GM21381 (cell line): ENCODE data around the gene SNX8.
"Not testable (repeated sequence)": the region's sequence is repeated elsewhere in the genome, so short reads cannot be mapped to it uniquely, and the experiment has no call there.

Source experiments
- ATAC-seq: cut with Tn5 transposase; IDR thresholded peaks from one replicate; pipeline ENCODE4 v1.9.1; 2021; ENCODE audit warnings: mild to moderate bottlenecking, moderate library complexity; ENCODE audit not compliant: unreplicated experiment

Gene SNX8

GRCh38 chr7:2330493-2330892 is 16.3 kb upstream of the SNX8 start:
- no peak for ATAC-seq

- no peak for ATAC-seq
Measured at GRCh38 chr7:2326951-2327350, 12.7 kb upstream of the SNX8 start.

- ATAC-seq = no peak
Measured at GRCh38 chr7:2325162-2325561, 10.9 kb upstream of the SNX8 start.

GRCh38 chr7:2321020-2321419 is 6.8 kb upstream of the SNX8 start:
- no peak for ATAC-seq

GRCh38 chr7:2317556-2318293 is 3.5 kb upstream of the SNX8 start:
- ATAC-seq = no peak

- no peak for ATAC-seq
Measured at GRCh38 chr7:2316578-2316977, 2.3 kb upstream of the SNX8 start.

GRCh38 chr7:2315787-2316186 is 1.5 kb upstream of the SNX8 start:
- no peak for ATAC-seq

- ATAC-seq = not testable (repeated sequence)
Measured at GRCh38 chr7:2314956-2315530, 802 bp upstream of the SNX8 start.

- peak; percentile 7 for ATAC-seq
Measured at GRCh38 chr7:2313450-2314208, 612 bp downstream of the SNX8 start.

GRCh38 chr7:2312267-2312929 is 1.8 kb downstream of the SNX8 start:
- ATAC-seq = no peak

GRCh38 chr7:2309889-2310331 is 4.3 kb downstream of the SNX8 start:
- ATAC-seq = no peak

GRCh38 chr7:2307690-2308107 is 6.5 kb downstream of the SNX8 start:
- peak; percentile 39 for ATAC-seq

GRCh38 chr7:2306688-2307087 is 7.6 kb downstream of the SNX8 start:
- ATAC-seq = no peak

- not testable (repeated sequence) for ATAC-seq
Measured at GRCh38 chr7:2305258-2305657, 9.0 kb downstream of the SNX8 start.

- not testable (repeated sequence) for ATAC-seq
Measured at GRCh38 chr7:2303520-2303919, 10.7 kb downstream of the SNX8 start.

- ATAC-seq = not testable (repeated sequence)
Measured at GRCh38 chr7:2302743-2303397, 11.4 kb downstream of the SNX8 start.

GRCh38 chr7:2301511-2301863 is 12.8 kb downstream of the SNX8 start:
- ATAC-seq = no peak

GRCh38 chr7:2299870-2300512 is 14.2 kb downstream of the SNX8 start:
- ATAC-seq = peak; percentile 36

- peak; percentile 53 for ATAC-seq
Measured at GRCh38 chr7:2299131-2299829, 15.0 kb downstream of the SNX8 start.

- no peak for ATAC-seq
Measured at GRCh38 chr7:2296832-2297231, 17.4 kb downstream of the SNX8 start.
